WTC11 (cell line): ENCODE data around the gene VSNL1. TPM values are rescaled to one million over a fixed set of nuclear protein-coding genes. Genes with fewer than 3 reads are reported as not detected.

ENCODE experiments used
- ATAC-seq: fragments of 200-7000 bp; cut with Tn5 transposase; 2 replicates; pipeline ENCODE4 v1.10.0; 2021; ENCODE audit warnings: mild to moderate bottlenecking, moderate library complexity
- CTCF ChIA-PET: fragments of 300-600 bp; sonication (Branson Sonifier 250); formaldehyde crosslinking; loops from one replicate; lab custom pipeline; 2021; ENCODE audit warnings: antibody characterized with exemption; lab: Charles Lee
- POLR2A ChIA-PET: fragments of 350-600 bp; sonication (Branson Sonifier 250); formaldehyde crosslinking; loops from one replicate; lab custom pipeline; 2021; ENCODE audit warnings: antibody characterized with exemption; lab: Charles Lee
- DNase-seq: peaks from one replicate; pipeline ENCODE4 v3.0.0; 2021; ENCODE audit warnings: low spot score
- H3K27ac Mint-ChIP-seq: 2 replicates; pipeline ENCODE4 v1.8.0; 2021; ENCODE audit warnings: mixed read lengths
- H3K27me3 Mint-ChIP-seq: 2 replicates; pipeline ENCODE4 v1.8.0; 2021; ENCODE audit warnings: low read depth, mild to moderate bottlenecking, moderate library complexity, mixed read lengths
- H3K36me3 Mint-ChIP-seq: 2 replicates; pipeline ENCODE4 v1.8.0; 2021; ENCODE audit warnings: mixed read lengths
- H3K4me1 Mint-ChIP-seq: 2 replicates; pipeline ENCODE4 v1.8.0; 2022; ENCODE audit warnings: mixed read lengths
- H3K4me3 Mint-ChIP-seq: 2 replicates; pipeline ENCODE4 v1.8.0; 2021; ENCODE audit warnings: mild to moderate bottlenecking, moderate library complexity, mixed read lengths
- H3K9me3 Mint-ChIP-seq: 2 replicates; pipeline ENCODE4 v1.8.0; 2021; ENCODE audit warnings: mixed read lengths
- AR ChIP-seq: fragments of 250-450 bp; sonication (Bioruptor Pico); IDR thresholded peaks from 2 replicates; pipeline ENCODE4 v1.9.0; 2021; ENCODE audit warnings: mild to moderate bottlenecking
- CDX4 ChIP-seq: fragments of 250-450 bp; sonication (Bioruptor Pico); IDR thresholded peaks from 2 replicates; pipeline ENCODE4 v1.9.0; 2021; ENCODE audit warnings: moderate library complexity, mild to moderate bottlenecking, inconsistent platforms, borderline replicate concordance
- CREB1 ChIP-seq: sonication (generic); formaldehyde crosslinking; IDR thresholded peaks from 2 replicates; pipeline ENCODE4 v1.8.0; 2023; ENCODE audit warnings: mild to moderate bottlenecking, missing genetic modification reagents
- ERG ChIP-seq: fragments of 250-450 bp; sonication (Bioruptor Pico); IDR thresholded peaks from 2 replicates; pipeline ENCODE4 v1.8.0; 2021; ENCODE audit warnings: mild to moderate bottlenecking
- FOXK1 ChIP-seq: sonication (generic); formaldehyde crosslinking; IDR thresholded peaks from 2 replicates; pipeline ENCODE4 v1.8.0; 2022; ENCODE audit warnings: mild to moderate bottlenecking, moderate library complexity, missing genetic modification reagents
- HMGXB4 ChIP-seq: sonication (generic); formaldehyde crosslinking; IDR thresholded peaks from 2 replicates; pipeline ENCODE4 v1.8.1; 2023; ENCODE audit warnings: mild to moderate bottlenecking, moderate library complexity, missing genetic modification reagents
- IRF2 ChIP-seq: sonication (generic); formaldehyde crosslinking; IDR thresholded peaks from 2 replicates; pipeline ENCODE4 v1.8.0; 2022; ENCODE audit warnings: low read depth, missing genetic modification reagents, borderline replicate concordance
- NFE2L1 ChIP-seq: sonication (generic); formaldehyde crosslinking; IDR thresholded peaks from 2 replicates; pipeline ENCODE4 v1.8.1; 2023; ENCODE audit warnings: missing genetic modification reagents
- PRRX2 ChIP-seq: fragments of 250-450 bp; sonication (Bioruptor Pico); IDR thresholded peaks from 2 replicates; pipeline ENCODE4 v1.8.0; 2021; ENCODE audit warnings: mild to moderate bottlenecking
- SMAD4 ChIP-seq: sonication (generic); formaldehyde crosslinking; IDR thresholded peaks from 2 replicates; pipeline ENCODE4 v1.8.0; 2022; ENCODE audit warnings: mild to moderate bottlenecking, missing genetic modification reagents
- ZBTB43 ChIP-seq: sonication (generic); formaldehyde crosslinking; IDR thresholded peaks from 2 replicates; pipeline ENCODE4 v1.8.1; 2023; ENCODE audit warnings: mild to moderate bottlenecking, missing genetic modification reagents
- ZNF138 ChIP-seq: sonication (generic); formaldehyde crosslinking; conservative IDR thresholded peaks from 2 replicates; pipeline ENCODE4 v1.8.1; 2022; ENCODE audit warnings: mild to moderate bottlenecking, moderate library complexity, missing genetic modification reagents
- ZNF232 ChIP-seq: sonication (generic); formaldehyde crosslinking; IDR thresholded peaks from 2 replicates; pipeline ENCODE4 v1.8.0; 2022; ENCODE audit warnings: mild to moderate bottlenecking, missing genetic modification reagents
- ZNF317 ChIP-seq: sonication (generic); formaldehyde crosslinking; IDR thresholded peaks from 2 replicates; pipeline ENCODE4 v1.8.1; 2023; ENCODE audit warnings: low read depth, mild to moderate bottlenecking, moderate library complexity, missing genetic modification reagents, borderline replicate concordance
- ZSCAN18 ChIP-seq: fragments of 250-450 bp; sonication (Bioruptor Pico); IDR thresholded peaks from 2 replicates; pipeline ENCODE4 v2.1.2; 2022; ENCODE audit warnings: mild to moderate bottlenecking, moderate library complexity
- total RNA-seq: library from RNA; stranded (reverse); gene quantifications from 3 replicates; pipeline ENCODE4 v1.2.3, GENCODE V29; 2021
- TF ChIP-seq, protein P1 (sequence below): sonication (generic); formaldehyde crosslinking; IDR thresholded peaks from 2 replicates; pipeline ENCODE4 v1.8.1; 2022; ENCODE audit warnings: low read depth, missing genetic modification reagents, borderline replicate concordance
- TF ChIP-seq, protein P2 (sequence below): sonication (generic); formaldehyde crosslinking; conservative IDR thresholded peaks from 2 replicates; pipeline ENCODE4 v1.8.1; 2023; ENCODE audit warnings: mild to moderate bottlenecking, low read depth, missing genetic modification reagents, moderate library complexity
- TF ChIP-seq, protein P3 (sequence below): sonication (generic); formaldehyde crosslinking; IDR thresholded peaks from 2 replicates; pipeline ENCODE4 v1.8.1; 2023; ENCODE audit warnings: mild to moderate bottlenecking, missing genetic modification reagents, moderate library complexity

VSNL1 gene
- total RNA-seq, 1 experiment from 2014 or later: 78.4 TPM

- TF ChIP-seq ERG (CRISPR knock-in tag): no peak
- no peak for TF ChIP-seq ZNF138
- no peak for TF ChIP-seq ZBTB43 (CRISPR knock-in tag)
- TF ChIP-seq, protein P1, sequence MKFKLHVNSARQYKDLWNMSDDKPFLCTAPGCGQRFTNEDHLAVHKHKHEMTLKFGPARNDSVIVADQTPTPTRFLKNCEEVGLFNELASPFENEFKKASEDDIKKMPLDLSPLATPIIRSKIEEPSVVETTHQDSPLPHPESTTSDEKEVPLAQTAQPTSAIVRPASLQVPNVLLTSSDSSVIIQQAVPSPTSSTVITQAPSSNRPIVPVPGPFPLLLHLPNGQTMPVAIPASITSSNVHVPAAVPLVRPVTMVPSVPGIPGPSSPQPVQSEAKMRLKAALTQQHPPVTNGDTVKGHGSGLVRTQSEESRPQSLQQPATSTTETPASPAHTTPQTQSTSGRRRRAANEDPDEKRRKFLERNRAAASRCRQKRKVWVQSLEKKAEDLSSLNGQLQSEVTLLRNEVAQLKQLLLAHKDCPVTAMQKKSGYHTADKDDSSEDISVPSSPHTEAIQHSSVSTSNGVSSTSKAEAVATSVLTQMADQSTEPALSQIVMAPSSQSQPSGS (CRISPR knock-in tag): no peak
- no peak for TF ChIP-seq CREB1 (CRISPR knock-in tag)
- no peak for TF ChIP-seq IRF2
- TF ChIP-seq, all 79 proteins: peak for 0
These were observed 73.9 kb downstream of the VSNL1 start (continued) for GRCh38 chr2:17614174-17614930.

GRCh38 chr2:17615147-17615546 lies 74.7 kb downstream of the VSNL1 start:
- POLR2A ChIA-PET: no interaction called here
- no peak overlapping the region for H3K4me3 Mint-ChIP-seq
- no peak for DNase-seq
- TF ChIP-seq, protein P2, sequence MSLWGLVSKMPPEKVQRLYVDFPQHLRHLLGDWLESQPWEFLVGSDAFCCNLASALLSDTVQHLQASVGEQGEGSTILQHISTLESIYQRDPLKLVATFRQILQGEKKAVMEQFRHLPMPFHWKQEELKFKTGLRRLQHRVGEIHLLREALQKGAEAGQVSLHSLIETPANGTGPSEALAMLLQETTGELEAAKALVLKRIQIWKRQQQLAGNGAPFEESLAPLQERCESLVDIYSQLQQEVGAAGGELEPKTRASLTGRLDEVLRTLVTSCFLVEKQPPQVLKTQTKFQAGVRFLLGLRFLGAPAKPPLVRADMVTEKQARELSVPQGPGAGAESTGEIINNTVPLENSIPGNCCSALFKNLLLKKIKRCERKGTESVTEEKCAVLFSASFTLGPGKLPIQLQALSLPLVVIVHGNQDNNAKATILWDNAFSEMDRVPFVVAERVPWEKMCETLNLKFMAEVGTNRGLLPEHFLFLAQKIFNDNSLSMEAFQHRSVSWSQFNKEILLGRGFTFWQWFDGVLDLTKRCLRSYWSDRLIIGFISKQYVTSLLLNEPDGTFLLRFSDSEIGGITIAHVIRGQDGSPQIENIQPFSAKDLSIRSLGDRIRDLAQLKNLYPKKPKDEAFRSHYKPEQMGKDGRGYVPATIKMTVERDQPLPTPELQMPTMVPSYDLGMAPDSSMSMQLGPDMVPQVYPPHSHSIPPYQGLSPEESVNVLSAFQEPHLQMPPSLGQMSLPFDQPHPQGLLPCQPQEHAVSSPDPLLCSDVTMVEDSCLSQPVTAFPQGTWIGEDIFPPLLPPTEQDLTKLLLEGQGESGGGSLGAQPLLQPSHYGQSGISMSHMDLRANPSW (CRISPR knock-in tag): no peak
- TF ChIP-seq ZSCAN18 (CRISPR knock-in tag) (no peak), ZNF317 (CRISPR knock-in tag) (no peak), AR (no peak), FOXK1 (CRISPR knock-in tag) (no peak), HMGXB4 (CRISPR knock-in tag) (no peak), CDX4 (CRISPR knock-in tag) (no peak), PRRX2 (CRISPR knock-in tag) (no peak), ZNF232 (CRISPR knock-in tag) (no peak), SMAD4 (CRISPR knock-in tag) (no peak), NFE2L1 (CRISPR knock-in tag) (no peak)
- TF ChIP-seq, protein P3, sequence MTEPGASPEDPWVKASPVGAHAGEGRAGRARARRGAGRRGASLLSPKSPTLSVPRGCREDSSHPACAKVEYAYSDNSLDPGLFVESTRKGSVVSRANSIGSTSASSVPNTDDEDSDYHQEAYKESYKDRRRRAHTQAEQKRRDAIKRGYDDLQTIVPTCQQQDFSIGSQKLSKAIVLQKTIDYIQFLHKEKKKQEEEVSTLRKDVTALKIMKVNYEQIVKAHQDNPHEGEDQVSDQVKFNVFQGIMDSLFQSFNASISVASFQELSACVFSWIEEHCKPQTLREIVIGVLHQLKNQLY: no peak
- TF ChIP-seq, all 79 proteins: peak for 0
- ATAC-seq: no peak
- CTCF ChIA-PET: interaction anchor here (1.3 kb wide), 1 partner anchor 31 kb away, joined by 4 read pairs; no protein-coding TSS in a partner anchor
- Mint-ChIP-seq H3K9me3 (no peaks in the 10 kb centered on the region), H3K36me3 (peaks cover 29% of the 10 kb centered on the region), H3K27ac (no peak overlapping the region), H3K4me1 (peaks cover 43% of the 10 kb centered on the region), H3K27me3 (no peaks in the 10 kb centered on the region)
